Brain microvascular endothelial cell (primary cell): ENCODE results near the gene USP40.
A peak's percentile ranks its signal among the peaks of the same experiment; 100 is the strongest.

ENCODE experiments used
- DNase-seq: peaks from one replicate; pipeline ENCODE4 v3.0.0-alpha.2; 2020
- H3K27ac ChIP-seq: fragments of 250-450 bp; sonication (Bioruptor Pico); 2 replicates; pipeline ENCODE4 v1.5.1; 2020; ENCODE audit warnings: mild to moderate bottlenecking, moderate library complexity
- H3K27me3 ChIP-seq: fragments of 250-450 bp; sonication (Bioruptor Pico); replicated peaks from 2 replicates; pipeline ENCODE4 v1.5.1; 2020; ENCODE audit warnings: mild to moderate bottlenecking
- H3K36me3 ChIP-seq: fragments of 250-450 bp; sonication (Bioruptor Pico); replicated peaks from 2 replicates; pipeline ENCODE4 v1.5.1; 2020; ENCODE audit warnings: mild to moderate bottlenecking
- H3K4me3 ChIP-seq: 2 replicates; pipeline ENCODE4 v1.5.1; 2011; ENCODE audit warnings: low read depth, mild to moderate bottlenecking, control low read depth, low read length, moderate library complexity
- CTCF ChIP-seq: IDR thresholded peaks from 2 replicates; pipeline ENCODE4 v1.5.1; 2011; ENCODE audit warnings: low read depth, mild to moderate bottlenecking, moderate library complexity, low read length, control low read depth, inconsistent platforms; ENCODE audit errors: missing control alignments
- in situ Hi-C: cut with HindIII; loops from 2 replicates; pipeline ENCODE4 v1.10.0; 2017; ENCODE audit warnings: low sequenced_read_pairs, low pct_ligation_motif_present

Gene USP40

DNA sequence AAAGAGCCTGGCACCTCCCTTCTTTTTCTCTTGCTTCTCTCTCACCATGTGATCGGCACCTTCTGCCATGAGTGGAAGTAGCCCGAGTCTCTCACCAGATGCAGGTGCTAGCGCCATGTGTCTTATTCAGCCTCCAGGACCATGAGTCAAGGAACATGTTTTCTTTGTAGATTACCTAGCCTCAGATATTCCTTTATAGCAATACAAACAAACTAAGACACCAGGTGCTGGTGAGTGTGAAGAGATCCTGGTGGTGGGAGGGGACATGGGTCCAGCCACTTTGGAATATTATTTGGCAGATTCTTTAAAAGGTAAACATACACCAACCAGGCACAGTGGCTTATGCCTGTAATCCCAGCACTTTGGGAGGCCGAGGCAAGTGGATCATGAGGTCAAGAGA lies 5.9 kb upstream of the USP40 start:
- in situ Hi-C loops, result no loop called here
- H3K27me3 ChIP-seq, result no peaks in the 10 kb centered on the region
- TF ChIP-seq CTCF, result no peak
- H3K27ac ChIP-seq, result no peak overlapping the region
- DNase-seq, result no peak
- H3K36me3 ChIP-seq, result no peaks in the 10 kb centered on the region
- H3K4me3 ChIP-seq, result no peak overlapping the region

GRCh38 chr2:233571462-233571861 lies 4.9 kb upstream of the USP40 start:
- no peaks in the 10 kb centered on the region for H3K27me3 ChIP-seq
- TF ChIP-seq CTCF, result no peak
- H3K27ac ChIP-seq, result no peak overlapping the region
- no peak overlapping the region for H3K4me3 ChIP-seq
- in situ Hi-C loops, result no loop called here
- DNase-seq, result no peak
- no peaks in the 10 kb centered on the region for H3K36me3 ChIP-seq

GRCh38 chr2:233571001-233571400 lies 4.4 kb upstream of the USP40 start:
- no peaks in the 10 kb centered on the region for H3K27me3 ChIP-seq
- in situ Hi-C loops, result no loop called here
- H3K36me3 ChIP-seq, result no peaks in the 10 kb centered on the region
- no peak for TF ChIP-seq CTCF
- H3K27ac ChIP-seq, result no peak overlapping the region
- no peak for DNase-seq
- H3K4me3 ChIP-seq, result no peak overlapping the region

DNA sequence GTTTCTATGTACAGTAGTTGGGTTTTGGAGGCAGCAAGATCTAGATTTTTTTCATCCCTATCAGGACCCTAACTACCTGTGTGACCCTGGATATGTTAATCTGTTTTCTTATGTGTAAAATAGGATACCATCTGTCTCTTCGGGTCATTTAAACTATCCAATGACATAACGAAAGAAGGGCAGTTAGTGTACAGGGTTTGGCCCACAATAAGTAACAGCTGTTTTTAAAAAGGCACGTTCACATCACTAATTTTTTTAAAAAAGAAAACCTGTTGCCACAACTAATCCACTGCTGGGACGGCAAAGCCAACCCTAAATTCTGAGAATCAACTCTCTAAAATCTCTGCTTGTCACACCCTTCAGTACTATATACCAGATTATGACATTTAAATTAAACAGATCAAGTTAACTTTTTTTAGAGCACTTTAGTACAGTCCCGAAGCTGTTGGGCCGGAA lies 869 bp downstream of the USP40 start:
- in situ Hi-C loops, result no loop called here
- Histone ChIP-seq H3K4me3 (peak overlapping the region; percentile 94), H3K36me3 (no peaks in the 10 kb centered on the region), H3K27me3 (no peaks in the 10 kb centered on the region), H3K27ac (peak overlapping the region; percentile 97)
- TF ChIP-seq CTCF, result no peak
- no peak for DNase-seq

GRCh38 chr2:233563663-233564430 lies 2.7 kb downstream of the USP40 start:
- Histone ChIP-seq H3K36me3 (no peaks in the 10 kb centered on the region), H3K27me3 (no peaks in the 10 kb centered on the region), H3K27ac (no peak overlapping the region), H3K4me3 (no peak overlapping the region)
- TF ChIP-seq CTCF, result no peak
- in situ Hi-C loops, result no loop called here
- peak; percentile 14 for DNase-seq
